GM18498 (cell line): Measurements from ENCODE around the gene CMBL.
"Not testable (repeated sequence)": the region's sequence is repeated elsewhere in the genome, so short reads cannot be mapped to it uniquely, and the experiment has no call there.

Experiments used
- ATAC-seq: cut with Tn5 transposase; IDR thresholded peaks from one replicate; pipeline ENCODE4 v1.9.1; 2021; ENCODE audit warnings: mild to moderate bottlenecking, moderate library complexity; ENCODE audit not compliant: unreplicated experiment

Gene CMBL

DNA sequence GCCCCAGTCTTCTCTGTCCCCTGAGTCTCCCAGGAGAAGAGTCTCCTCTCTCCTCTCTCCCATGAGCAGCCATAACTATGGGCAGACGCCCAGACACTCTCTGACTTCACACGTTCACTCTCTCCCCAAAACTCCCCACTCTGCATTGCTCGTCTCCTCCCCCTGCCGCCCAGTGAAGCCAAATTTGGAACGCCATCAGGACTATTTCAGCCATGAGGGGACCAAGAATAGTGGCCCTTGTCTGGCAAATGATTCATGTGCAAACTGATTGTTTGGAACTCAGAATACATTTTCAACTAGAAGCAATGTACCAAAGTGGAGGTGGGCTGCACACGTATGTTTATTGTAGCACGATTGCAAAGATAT lies 20.9 kb downstream of the CMBL start:
- ATAC-seq = no peak

DNA sequence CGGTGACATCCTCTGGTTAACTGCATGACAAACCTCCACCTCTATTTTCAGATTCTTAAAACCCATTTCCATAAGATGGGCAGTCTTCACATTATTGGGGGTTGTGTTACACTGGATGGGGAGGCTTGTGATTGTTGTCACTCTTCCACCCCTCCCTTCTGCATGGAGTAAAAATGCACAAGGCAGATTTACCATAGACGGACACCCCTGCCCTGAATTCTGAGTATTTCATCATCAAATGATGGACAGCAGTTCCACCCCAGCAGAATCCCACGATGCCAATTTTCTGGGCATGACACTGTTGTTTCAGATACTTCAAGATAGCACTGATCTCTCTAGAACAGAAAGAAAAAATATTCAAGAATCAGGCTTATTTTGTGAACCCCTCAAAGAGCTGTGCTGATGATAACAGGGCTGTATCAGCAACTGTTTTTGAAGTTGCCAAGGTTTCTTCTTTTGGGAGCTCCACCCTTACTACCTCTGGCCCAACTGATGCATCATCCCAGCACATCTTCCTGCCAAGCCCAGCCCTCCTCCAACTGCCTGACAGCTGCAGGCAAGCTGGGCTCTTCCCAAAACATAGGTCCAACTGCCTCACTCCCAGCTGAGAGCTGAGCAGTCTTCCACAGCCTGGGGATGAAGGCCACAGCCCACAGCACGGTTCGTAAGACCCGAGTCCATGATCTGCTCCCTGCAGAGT lies 21.4 kb downstream of the CMBL start:
- ATAC-seq = no peak

DNA sequence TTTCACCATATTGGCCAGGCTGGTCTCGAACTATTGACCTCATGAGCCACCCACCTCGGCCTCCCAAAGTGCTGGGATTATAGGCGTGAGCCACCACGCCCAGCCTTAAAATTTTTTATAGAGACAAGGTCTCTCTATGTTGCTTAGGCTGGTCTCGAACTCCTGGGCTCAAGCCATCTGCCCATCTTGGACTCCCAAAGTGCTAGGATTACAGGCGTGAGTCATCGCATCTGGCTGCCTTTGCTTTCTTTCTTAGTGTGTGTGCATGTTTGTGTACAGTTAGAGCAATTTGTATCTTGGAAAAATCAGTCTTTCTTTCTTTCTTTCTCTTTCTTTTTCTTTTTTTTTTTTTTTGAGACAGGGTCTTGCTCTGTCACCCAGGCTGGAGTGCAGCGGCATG lies 22.3 kb downstream of the CMBL start:
- not testable (repeated sequence) for ATAC-seq

DNA sequence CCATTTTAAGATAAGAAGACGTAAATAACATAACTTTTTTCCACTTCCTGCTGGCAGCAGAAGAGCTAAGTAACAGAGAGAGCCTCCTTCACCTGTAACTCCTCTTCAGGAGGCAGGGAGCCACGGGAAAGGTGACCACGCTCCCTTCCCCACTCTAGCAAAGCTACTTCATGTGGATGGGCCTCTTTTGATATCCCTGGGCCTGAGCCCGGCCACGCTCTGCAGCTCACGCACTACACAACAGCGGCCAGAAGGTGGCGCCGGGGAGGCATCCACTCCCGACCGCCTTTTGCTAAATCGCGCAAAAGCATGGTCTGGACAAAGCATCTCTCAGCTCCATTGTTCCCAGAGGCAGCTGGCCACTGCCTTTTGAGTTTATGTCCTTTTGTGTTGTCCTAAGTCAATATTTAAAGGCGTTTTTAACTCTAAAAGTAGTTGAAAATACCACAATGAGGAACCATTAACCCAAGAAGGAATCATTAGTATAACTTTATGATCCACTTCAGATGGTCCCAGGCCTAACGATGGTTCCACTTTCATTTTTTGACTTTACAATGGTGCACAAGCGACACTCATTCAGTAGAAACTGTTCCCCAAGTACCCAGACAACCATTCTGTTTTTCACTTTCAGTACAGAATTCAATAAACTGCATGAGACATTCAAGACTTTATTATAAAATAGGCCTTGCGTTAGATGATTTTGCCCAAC lies 23.6 kb downstream of the CMBL start:
- peak; percentile 88 for ATAC-seq

GRCh38 chr5:10279925-10280720 lies 27.6 kb downstream of the CMBL start:
- no peak for ATAC-seq

DNA sequence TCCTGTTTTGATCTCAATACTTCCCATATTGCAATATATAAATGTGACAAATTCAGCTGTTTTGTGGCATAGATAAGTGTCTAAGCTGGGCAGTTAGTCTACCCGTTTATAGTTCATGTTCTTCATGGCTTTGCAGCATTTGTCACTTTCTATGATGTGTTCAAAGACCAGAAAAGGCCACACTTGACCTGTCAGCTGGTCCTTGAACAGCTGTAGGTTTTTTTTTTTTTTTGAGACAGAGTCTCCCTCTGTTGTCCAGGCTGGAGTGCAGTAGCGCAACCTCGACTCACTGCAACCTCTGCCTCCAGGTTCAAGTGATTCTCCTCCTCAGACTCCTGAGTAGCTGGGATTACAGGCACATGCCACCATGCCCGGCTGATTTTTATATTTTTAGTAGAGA lies 28.4 kb downstream of the CMBL start:
- ATAC-seq = no peak

DNA sequence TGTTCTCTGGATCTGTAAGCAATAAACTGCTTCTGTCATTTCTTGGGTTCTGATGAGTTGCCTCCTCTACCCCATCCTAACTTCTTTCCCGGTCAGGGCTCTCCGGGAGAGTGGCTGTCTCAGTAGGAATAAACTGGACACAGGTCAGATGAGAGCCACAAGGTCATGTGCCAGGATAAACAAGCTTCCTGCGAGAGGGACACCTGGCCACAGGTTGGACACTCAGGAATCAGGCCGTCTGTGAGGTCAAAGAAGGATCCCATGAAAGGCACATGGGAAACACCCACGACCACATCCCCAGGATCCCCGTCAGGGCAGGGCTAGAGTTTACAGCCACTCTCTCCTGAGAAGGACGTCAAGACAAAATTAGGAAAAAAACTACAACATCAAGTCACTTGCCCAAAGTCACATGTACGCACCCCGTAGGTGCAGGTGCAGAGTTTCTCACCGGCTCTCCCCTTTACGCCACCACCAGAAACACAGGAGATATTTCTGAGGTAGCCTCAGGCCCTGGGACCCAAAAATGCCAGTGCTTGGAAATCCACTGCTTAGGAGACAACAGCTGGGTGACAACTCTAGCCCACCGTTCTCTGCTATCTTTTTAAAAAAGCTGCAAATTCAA lies 28.9 kb downstream of the CMBL start:
- no peak for ATAC-seq

GRCh38 chr5:10277773-10278630 lies 29.7 kb downstream of the CMBL start:
- ATAC-seq = no peak

- ATAC-seq = no peak
These were observed 31.0 kb downstream of the CMBL start for GRCh38 chr5:10276691-10277090.

GRCh38 chr5:10275991-10276390 lies 31.7 kb downstream of the CMBL start:
- no peak for ATAC-seq

GRCh38 chr5:10275460-10275859 lies 32.2 kb downstream of the CMBL start:
- no peak for ATAC-seq

DNA sequence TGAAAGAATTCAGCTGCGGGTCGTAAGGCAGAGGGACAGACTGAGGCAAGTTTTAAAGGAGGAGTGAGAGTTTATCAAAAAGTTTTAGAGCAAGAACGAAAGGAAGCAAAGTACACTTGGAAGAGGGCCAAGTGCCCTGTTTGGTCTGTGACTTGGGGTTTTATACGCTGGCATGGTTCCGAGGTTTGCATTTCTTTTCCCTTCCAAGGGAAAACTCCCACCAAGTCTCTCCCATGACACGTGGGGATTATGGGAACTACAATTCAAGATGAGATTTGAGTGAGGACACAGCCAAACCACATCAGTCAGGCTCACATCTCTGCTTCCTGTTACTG lies 34.9 kb downstream of the CMBL start:
- not testable (repeated sequence) for ATAC-seq

GRCh38 chr5:10272053-10272874 lies 35.4 kb downstream of the CMBL start:
- ATAC-seq = no peak

- no peak for ATAC-seq
These were observed 39.6 kb downstream of the CMBL start for GRCh38 chr5:10268100-10268499.

GRCh38 chr5:10266839-10267238 lies 40.9 kb downstream of the CMBL start:
- ATAC-seq = no peak

DNA sequence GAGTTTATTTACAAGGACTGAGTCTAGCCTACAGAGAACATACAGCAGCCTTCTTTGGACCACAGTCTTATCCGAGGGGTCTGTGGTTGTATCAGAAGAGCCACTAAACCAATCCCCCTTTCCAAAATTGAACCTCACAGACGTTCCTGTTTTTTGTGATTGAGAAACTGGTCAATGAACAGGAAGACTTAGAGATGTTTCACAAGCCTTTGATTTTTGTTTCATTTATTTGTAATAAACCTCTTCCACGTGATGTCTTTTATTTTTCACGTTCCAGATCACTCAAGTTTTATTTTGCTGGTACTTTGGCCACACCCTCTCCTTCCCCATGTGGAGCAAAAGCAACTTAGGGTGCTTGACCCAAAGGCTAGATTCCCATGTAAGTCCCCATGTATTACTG lies 41.6 kb downstream of the CMBL start:
- ATAC-seq = no peak

GRCh38 chr5:10265245-10266109 lies 42.2 kb downstream of the CMBL start:
- ATAC-seq = no peak

DNA sequence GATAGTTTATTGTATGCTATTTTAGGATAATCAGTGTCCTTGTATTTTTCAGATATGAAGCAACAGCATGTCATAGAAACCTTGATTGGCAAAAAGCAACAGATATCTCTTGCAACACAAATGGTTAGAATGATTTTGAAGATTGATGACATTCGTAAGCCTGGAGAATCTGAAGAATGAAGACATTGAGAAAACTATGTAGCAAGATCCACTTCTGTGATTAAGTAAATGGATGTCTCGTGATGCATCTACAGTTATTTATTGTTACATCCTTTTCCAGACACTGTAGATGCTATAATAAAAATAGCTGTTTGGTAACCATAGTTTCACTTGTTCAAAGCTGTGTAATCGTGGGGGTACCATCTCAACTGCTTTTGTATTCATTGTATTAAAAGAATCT lies 43.1 kb downstream of the CMBL start:
- no peak for ATAC-seq

- ATAC-seq = no peak
These were observed 44.7 kb downstream of the CMBL start for GRCh38 chr5:10262995-10263394.
